HCT116 (cell line): ENCODE data around the gene PRKAG3.

Experiments used
- YY1 ChIP-seq: IDR thresholded peaks from 2 replicates; pipeline ENCODE4 v1.6.1; 2011; ENCODE audit warnings: low read length, low read depth, moderate library complexity, mild to moderate bottlenecking; ENCODE audit not compliant: insufficient replicate concordance; ENCODE audit errors: extremely low read depth
- TF ChIP-seq, protein P1 (sequence below): IDR thresholded peaks from 2 replicates; pipeline ENCODE4 v1.6.1; 2012

DNA sequence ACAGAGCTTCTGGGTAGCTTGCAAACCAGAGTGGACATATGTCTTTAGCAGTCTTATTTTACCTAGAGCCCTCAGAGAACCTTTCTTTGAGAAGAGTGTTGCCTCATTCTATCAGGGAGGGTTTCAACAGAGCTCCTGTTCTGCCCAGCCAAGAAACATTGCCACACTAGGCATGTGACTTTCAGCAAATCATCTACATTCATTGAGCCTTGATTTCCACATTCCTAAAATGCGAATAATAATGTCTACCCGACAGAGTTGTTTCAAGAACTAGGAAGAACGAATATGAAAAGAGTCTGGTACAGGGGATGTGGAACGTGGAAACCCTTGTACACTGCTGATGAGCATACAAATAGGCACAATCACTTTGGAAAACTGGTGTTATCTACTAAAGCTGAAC is 7.8 kb upstream of the PRKAG3 start:
- TF ChIP-seq, protein P1, sequence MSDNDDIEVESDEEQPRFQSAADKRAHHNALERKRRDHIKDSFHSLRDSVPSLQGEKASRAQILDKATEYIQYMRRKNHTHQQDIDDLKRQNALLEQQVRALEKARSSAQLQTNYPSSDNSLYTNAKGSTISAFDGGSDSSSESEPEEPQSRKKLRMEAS, result no peak
- no peak for TF ChIP-seq YY1
